Activated T-cell treated with anti-CD3 and anti-CD28 coated beads for 48 hours (primary cell): ENCODE data around the gene PDHB.

Experiments
- DNase-seq: peaks from one replicate; pipeline ENCODE4 v3.0.0-alpha.2; 2020; ENCODE audit warnings: low read depth

The PDHB gene

DNA sequence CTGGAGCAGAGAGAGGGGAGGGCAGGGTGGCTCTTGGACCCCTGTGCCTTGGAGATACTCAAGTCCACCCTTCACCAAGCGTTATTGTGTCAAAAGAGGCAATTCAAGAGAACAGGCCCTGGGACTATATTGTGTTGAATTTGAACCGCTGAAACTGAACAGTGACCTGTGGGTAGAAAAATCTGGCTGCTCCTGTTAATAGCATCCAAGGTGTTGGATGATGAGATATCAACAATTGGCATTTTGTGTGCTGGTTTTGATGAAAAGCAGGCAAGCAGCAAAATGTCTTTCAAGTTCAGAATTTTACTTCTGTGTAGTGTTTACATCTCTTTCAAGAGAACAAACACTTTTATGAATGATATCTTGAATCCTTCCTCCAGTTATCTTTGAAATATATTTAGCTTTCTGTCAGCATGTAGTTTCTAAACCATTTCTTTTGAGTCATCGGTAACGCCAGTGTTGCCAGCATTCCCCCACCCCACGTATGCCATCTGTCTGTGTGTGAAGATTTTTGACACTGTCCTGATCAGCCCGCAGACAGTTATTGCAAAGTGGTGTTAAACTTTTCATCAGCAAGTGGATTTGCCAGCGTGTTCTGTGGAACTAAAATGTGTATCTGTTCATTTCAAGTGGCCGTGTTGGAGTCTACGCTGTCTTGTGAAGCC, 34.8 kb downstream of the PDHB start:
- no peak for DNase-seq

- DNase-seq = no peak
These were observed 39.3 kb downstream of the PDHB start for GRCh38 chr3:58394339-58394738.

GRCh38 chr3:58392181-58392580, 41.5 kb downstream of the PDHB start:
- DNase-seq = no peak

- DNase-seq = no peak
These were observed 42.3 kb downstream of the PDHB start for GRCh38 chr3:58391156-58391865.

DNA sequence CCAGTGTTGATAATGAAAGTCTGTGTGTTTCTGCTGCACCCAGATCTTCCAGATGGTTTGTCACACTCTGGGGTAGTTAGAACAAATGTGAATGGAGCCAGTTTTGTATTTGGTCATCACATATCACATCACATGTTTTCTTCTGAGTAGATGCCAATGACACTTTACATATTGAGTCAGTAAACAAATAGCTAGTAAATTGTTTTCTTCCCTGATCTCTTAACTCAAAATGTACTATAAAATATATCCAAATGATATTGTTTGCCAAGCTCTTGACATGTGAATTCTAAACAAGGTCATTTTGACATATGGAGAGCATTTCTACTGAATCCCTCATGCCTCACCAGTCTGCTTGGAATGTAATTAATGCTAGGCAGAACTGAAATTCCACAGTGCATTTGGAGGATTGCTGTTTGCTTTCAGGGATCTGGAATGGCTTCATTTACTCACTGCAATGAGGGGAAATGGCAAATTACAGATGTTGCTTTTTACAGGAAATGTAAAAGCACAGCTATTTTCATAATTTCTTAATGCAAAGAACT, 45.0 kb downstream of the PDHB start:
- DNase-seq = no peak

- DNase-seq = no peak
These were observed 45.7 kb downstream of the PDHB start for GRCh38 chr3:58387650-58388546.

- no peak for DNase-seq
These were observed 46.8 kb downstream of the PDHB start for GRCh38 chr3:58386626-58387365.

DNA sequence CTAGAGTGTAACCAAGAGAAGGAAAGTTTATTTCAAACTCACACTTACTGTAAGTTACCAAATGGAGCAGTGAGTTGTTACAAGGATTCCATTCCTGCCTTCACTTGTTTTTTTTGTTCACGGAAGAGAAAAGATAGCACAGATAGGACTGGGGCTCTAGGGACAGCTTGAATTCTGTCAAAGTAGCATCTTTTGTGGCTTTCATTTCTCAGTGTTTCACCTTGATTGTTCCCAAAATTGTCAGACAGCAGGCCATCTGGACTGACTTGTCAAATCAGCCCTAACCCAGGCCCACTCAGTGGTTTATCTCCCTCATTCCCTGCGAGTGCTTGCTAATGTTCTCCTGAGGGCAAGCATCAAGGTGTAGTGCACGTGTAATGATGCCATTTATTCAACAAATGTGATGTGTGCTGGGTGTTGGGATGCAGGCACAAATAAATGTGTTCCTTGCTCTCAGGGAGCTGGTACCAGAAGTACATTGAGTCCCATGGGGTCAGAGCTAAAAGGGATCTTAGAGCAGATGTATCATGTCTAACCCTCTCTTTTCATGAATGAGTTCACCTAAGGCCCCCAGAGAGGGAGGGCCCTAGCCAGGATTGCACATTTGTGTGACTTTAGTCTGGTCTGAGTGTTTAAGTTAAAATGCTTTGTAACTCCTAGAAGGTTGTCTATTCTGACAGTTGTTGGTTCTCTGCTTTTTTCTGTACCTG, 49.1 kb downstream of the PDHB start:
- DNase-seq = no peak

- DNase-seq = no peak
These were observed 49.7 kb downstream of the PDHB start for GRCh38 chr3:58383904-58384303.

GRCh38 chr3:58383476-58383875, 50.2 kb downstream of the PDHB start:
- no peak for DNase-seq

DNA sequence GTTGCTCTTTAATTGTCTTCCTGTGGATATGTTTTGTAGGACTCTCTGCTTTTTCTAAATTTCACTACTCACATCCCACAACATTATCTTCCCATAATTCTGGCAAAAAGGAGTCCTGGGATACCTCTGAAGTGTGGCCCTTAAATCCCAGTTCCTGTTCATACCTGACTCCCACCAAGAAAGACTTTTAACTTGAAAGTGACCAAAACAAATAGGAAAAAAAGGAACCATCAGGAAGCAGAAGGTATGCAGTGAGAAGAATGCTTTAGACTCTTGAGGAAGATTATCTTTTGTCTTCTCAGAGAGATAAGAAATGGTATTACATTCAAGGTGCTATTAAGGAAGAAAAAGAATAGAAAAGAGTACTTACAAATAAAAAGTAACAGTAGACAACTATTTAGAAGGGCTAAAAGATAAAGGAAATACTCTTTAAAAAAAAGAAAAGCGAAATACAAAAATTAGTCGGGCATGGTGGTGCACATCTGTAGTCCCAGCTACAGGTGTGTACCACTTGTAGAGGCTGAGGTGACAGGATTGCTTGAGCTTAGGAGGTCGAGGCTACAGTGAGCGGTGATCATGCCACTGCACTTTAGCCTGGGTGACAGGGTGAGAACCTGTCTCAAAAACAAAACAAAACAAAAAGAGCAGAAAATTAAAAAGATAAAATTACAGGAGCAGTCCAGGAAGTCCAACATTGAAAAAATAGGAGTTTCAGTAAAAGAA, 54.1 kb downstream of the PDHB start:
- no peak for DNase-seq

DNA sequence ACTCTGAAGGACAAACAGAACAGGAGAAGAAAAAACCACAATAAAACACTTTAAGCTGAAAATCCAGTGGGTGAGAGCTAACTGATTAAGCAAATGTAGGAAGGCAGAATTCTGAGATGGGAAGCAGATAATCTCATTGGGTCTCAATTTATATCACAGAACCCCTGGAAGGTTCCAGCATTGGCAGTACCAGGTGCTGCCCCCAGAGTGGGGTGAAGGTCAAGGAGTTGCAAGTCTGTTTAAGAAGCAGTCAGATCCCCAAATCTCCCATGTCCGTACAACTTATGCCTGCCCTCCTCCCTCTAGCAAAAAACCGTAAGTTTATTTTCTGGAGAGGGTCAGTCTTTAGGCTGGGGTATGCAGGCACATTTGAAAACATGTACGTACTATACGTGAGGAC, 55.9 kb downstream of the PDHB start:
- no peak for DNase-seq
